GM19025 (cell line): ENCODE results near the gene CELF5.
"Not testable (repeated sequence)": the region's sequence is repeated elsewhere in the genome, so short reads cannot be mapped to it uniquely, and the experiment has no call there.

Source experiments
- ATAC-seq: cut with Tn5 transposase; IDR thresholded peaks from one replicate; pipeline ENCODE4 v1.9.1; 2021; ENCODE audit warnings: mild to moderate bottlenecking, low read depth, moderate library complexity; ENCODE audit not compliant: unreplicated experiment

Gene CELF5

DNA sequence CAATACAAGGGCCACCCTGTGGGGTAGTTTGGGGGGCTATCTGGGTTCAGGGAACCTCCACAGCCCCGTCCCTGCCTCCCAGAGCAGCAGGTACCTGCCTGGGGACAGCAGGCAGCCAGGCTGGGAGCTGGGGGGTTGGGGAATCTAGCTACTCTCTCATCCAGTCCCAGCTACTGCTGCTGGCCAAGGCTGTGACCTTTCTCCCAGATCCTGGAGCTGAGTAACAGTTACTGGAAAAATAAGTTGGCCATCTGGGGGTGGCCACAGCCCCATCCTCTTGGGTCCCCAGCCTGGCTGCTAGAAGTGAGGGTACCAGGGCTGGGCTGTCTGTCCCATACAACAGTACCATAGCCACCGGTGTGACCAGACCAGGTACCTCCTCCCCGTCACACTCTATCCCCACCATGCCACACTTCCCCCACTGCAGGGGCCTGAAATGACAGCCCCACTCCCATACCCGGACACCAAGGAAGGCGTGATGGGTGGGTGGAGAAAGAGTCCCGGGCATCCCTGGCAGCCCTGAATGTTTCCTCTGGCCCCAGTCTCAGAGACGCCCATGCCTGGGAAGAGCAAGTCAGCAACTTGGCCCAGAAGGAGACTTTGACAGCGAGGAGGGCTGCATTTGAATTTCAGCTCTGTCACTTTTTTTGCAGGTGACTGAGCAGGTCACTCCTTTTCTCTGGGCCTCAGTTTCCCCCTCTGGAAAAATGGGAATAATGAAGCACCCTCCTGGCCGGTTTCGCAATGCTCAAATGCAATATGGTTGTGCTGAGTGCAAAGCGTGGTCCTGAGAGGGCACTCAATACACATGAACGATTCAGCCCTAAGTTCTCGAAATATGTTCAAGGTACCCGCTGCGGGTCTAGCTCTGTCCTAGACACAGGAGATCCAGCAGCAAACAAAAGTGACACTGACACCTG is 111.2 kb downstream of the CELF5 start:
- ATAC-seq, result no peak

DNA sequence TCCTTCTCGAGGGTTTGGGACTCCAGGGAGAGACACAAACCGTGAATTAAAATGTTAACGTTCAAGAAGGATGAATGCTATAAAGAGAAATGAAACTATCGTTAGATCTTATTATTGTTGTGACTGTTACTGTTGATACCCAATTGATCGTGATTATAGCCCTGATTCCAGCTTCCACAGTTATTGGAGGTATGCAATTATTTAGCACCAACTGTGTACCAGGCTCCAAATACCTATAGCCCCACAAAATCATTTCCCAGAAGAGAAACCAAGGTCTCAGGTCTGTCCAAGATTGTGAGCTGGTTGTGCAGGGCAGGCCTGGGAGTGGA is 111.9 kb downstream of the CELF5 start:
- no peak for ATAC-seq

DNA sequence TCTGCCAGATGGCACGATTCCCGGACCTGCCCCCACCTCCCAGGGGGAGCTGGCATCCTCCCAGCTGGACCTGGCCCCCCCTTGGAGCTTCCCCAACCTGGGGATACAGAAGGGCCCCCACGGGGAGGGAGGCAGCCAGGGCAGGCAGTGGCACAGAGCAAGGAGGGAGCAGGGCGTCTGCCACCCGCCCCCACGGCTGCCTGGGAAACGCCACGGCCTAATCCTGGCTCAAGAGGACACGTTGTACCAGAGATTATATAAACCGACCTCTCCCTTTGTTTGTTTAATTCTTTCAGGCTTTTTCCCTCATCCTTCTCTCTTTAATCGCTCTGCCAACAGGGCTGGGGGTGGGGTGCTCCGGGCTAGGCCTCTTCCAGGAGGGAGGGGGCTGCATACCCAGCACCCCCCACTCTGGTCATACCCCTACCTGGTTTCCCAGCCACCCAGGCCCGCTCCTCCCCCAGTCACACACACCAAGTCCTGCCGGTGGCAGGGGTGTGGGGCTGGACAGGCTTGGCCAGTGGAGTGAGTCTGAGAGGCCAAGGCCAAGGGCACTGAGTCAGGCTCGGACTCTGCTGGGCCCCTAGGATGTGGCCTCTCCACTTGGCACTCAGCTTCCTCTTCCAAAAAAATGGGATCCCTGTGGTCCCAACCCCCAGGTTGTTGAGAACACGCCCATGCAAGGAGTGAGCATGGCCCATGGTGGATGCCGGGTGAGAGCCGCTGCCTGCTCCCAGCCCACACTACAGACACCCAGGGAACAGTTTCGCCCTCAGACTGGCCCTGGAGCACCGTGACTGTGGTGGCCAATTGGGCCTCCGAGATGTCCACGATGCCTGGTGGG is 112.4 kb downstream of the CELF5 start:
- no peak for ATAC-seq

DNA sequence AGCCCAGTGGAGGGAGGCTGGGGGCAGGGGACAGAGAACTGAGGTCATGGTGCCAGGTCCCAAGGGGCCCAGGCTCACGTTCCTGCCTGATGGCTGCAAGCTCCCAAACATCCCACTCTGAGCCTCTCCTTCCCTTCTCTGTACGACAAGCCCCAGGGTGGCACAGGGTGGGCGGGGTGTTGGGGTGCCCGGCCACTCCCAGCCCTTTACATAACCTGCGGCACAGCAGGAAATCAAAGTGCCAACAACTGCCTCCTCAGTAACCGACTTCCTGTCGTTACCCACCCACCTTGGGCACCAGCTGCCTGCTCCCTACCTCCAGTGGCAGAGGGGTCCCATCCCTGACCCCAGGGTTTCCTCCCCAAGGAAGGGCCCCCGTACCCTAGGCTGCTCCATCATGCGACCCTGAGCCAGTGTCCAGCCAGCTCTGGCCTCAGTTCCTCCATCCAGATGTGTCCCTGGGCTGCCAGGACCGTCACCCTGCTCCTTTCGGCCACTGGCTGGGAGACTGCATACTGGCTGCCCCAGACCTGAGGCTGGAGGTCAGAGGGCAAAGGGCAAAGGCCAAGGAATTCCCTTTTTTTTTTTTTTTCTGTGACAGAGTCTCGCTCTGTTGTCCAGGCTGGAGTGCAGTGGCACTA is 114.2 kb downstream of the CELF5 start:
- ATAC-seq, result no peak

DNA sequence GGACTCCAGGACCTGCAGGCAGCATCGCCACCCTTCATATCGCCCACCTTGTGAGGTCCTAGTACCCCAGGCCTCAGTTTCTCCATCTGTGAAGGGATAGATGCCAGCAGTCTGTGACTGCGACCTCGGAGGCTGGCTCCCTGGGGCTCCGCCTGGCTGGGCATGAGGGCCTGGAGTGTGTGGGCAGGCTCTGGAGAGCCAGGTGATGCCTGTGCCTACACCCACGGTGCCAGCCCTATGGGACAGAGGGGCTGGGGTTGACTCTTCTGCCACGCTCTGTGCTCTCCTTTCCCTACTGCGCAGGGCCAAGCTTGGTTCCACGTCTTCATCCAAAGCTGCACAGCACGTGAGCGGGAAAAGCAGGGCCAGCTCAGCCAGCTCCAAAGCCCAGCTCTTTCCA is 115.9 kb downstream of the CELF5 start:
- ATAC-seq, result no peak

DNA sequence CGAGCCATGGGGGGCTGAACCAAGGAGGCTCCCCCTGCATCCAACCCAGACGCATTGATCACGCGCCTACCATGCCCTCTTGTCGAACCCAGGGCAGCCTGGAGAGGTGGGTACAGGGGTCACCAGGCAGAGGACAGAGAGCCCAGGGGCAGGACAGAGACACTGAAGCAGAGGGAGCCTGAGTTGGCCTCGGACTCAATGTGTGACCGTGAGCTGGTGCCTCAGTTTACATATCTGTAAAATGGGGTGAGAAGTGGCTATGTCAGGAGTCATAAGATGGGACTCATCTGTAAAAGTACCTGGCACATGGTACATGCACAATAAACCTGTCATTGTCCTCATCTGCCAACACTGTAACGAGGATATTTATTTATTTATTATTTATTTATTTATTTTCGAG is 117.8 kb downstream of the CELF5 start:
- ATAC-seq, result no peak

DNA sequence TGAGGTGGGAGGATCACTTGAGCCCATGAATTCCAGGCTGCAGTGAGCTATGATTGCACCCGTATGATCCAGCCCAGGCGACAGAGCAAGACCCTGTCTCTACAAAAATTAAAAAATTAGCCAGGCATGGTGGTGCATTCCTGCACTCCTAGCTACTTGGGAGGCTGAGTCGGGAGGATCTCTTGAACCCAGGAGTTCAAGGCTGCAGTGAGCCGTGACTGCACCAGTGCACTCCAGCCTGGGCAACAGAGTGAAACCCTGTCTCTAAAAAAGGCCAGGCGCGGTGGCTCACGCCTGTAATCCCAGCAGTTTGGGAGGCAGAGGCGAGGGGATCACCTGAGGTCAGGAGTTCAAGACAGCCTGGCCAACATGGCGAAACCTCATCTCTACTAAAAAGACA is 118.5 kb downstream of the CELF5 start:
- not testable (repeated sequence) for ATAC-seq

DNA sequence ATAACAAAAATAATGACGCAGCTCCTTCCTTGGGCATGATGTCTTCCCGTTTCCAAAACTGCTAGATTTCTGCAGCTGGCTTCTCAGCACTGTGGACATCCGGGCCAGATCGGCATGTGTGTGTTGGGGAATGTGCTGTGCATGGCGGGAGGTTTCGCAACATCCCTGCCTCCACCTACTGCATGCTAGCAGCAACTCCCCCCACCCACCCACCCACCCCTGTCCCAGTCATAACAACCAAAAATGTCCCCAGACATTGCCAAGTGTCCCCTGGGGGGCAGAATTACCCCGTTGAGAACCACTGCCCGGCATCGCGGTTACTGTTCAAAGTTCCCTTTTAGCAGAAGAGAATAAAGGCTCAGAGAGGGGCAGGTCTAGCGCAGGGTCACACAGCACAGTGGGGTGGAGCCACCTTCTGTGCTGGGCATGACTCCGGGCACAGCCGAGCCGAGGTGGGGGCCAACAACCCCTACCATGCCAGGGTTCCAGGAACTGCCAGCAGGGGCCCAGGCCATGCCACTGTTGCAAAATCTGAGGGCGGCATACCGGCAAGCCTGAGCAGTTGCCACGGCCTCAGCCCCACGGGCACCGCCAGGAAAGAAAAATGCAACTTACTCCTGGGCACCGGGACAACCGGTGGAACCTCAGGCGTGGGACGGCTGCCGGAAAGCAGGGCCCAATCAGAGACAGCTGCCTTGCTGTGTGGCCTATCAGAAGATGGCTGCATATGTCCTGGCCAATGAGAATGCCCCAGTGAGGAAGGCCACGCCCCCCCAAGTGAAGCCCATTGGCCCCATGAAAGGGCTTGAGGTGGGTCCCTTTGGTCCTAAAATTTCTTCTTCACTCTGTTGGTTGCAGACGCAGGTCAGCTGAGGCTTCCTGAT is 119.4 kb downstream of the CELF5 start:
- no peak for ATAC-seq

DNA sequence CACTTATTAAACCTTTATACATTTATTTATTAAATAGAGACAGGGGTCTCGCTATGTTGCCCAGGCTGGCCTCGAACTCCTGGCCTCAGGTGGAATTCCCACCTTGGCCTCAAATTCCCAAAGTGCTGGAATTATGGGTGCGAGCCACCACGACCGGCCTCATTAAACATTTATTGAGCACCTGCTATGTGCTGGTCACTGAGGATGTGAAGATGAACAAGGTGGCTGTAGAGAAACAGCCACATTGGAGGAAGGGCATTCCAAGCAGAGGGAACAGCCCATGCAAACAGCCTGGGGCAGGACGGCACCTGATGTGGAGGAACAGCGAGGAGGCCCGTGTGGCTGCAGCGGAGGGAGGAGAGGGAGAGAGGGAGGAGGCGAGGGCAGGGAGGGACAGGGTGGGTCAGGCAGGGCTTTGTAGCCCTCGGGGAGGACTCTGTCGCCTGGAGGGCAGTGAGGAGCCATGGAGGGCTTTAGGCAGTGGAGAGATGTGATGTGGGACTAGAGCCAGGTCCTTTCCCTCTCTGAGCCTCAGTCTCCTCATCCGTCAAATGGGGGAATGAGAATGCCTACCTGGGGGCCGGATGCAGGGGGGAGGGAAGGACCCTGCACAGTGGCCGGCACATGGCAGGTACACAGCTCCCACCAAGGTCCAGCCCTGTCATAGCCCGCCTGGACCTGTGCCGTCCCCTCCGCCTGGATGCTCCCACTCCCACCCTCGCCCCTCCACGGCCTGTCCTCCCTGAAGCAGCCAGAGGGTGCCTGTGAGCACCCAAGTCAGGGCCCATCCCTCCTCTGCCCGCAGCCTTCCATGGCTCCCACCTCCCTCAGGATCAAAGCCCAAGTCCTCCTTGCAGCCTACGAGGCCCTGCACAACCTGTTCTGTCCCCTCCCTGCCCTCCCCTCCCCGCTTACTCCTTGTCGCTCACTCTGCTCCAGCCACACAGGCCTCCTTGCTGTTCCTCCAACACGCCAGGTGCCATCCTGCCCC is 120.4 kb downstream of the CELF5 start:
- ATAC-seq, result no peak

DNA sequence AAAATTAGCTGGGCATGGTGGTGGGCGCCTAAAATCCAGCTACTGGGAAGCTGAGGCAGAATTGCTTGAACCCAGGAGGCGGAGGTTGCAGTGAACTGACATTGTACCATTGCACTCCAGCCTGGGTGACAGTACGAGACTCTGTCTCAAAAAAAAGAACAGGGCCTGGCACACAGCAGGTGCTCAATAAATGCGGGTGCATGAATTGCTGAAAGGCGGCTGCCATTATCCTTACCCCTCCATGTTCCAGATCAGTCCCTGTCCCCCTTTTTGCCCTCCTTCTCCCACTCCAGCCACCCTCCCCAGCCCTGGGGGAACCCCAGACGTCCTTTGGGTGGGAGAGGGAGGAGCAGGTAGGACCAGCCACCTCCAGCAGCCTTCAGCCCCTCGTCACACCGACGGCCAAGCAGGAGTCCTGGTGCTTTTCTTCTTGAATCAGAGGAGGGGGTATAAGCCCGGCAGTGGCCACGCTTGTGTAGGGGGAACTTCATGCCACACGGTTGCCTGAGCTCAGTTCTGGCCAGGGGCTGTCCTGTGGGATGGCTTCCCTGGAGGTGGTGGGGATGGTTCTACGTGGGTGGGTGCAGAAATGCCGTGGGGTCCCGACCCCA is 121.5 kb downstream of the CELF5 start:
- ATAC-seq, result no peak
